Measurements from ENCODE around the gene CCDC8. TPM values are rescaled to one million over a fixed set of nuclear protein-coding genes. Genes with fewer than 3 reads are reported as not detected.
"Not testable (repeated sequence)": the region's sequence is repeated elsewhere in the genome, so short reads cannot be mapped to it uniquely, and the experiment has no call there.

CCDC8 gene
- total RNA-seq, 4 donors from 2014 or later = 4.3 to 10.1 (median 7.6) TPM

DNA sequence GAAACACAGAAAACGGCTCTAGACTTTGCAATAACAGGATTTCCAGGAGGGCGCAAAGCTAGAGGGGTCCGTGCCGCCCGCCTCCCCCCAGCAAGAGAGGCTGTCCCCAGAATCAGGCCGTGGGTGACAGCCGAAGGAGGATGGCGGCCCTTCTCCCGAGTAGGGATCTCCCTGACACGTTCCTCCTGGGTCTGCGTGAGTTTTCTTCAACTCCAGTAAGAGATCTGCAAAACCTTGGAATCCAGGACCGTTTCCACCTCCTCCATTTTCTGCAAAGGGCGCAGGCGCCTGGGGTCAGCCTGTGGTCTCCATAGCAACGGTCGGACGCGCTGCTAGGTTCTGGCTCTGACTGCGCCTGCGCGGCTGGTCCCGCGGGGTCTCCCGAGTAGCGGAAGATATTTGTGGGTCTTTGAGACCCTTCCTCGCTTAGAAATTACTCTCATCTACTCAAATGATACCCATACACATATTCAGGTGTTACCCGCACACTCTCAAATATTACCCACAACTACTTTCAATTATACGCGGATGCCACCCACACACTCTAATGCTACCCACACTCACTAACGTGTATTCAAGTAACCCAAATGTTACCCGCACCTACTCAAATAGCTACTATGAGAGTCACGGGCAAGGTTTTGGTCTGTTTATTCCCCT lies 13.3 kb upstream of the CCDC8 start:
- TF ChIP-seq, protein P1, sequence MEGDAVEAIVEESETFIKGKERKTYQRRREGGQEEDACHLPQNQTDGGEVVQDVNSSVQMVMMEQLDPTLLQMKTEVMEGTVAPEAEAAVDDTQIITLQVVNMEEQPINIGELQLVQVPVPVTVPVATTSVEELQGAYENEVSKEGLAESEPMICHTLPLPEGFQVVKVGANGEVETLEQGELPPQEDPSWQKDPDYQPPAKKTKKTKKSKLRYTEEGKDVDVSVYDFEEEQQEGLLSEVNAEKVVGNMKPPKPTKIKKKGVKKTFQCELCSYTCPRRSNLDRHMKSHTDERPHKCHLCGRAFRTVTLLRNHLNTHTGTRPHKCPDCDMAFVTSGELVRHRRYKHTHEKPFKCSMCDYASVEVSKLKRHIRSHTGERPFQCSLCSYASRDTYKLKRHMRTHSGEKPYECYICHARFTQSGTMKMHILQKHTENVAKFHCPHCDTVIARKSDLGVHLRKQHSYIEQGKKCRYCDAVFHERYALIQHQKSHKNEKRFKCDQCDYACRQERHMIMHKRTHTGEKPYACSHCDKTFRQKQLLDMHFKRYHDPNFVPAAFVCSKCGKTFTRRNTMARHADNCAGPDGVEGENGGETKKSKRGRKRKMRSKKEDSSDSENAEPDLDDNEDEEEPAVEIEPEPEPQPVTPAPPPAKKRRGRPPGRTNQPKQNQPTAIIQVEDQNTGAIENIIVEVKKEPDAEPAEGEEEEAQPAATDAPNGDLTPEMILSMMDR (IDR thresholded peaks at IDR 0.05) = no peak
- no peak for TF ChIP-seq EP300 (IDR thresholded peaks at IDR 0.05)
- TF ChIP-seq POLR2AphosphoS5 (IDR thresholded peaks at IDR 0.05) = no peak
- TF ChIP-seq POLR2A (IDR thresholded peaks at IDR 0.05) = no peak
- ATAC-seq = peak; percentile 57
- peak overlapping the region in 2 of 4 donors; percentile 64 to 71 for H3K27ac ChIP-seq
- peak overlapping the region; percentile 39 to 59 for H3K4me3 ChIP-seq
- peaks cover 0 to 29% (median 3%) of the 10 kb centered on the region in 3 donors for H3K4me1 ChIP-seq
- peaks cover 30% of the 10 kb centered on the region for H3K27me3 ChIP-seq
- no peaks in the 10 kb centered on the region for H3K36me3 ChIP-seq
- no peaks in the 10 kb centered on the region for H3K9me3 ChIP-seq
- 2 to 3% methylated on average over 9 to 21 of the region's 32 CpGs for WGBS, 2 donors (ENCODE audit: low coverage in 1 of 2)

DNA sequence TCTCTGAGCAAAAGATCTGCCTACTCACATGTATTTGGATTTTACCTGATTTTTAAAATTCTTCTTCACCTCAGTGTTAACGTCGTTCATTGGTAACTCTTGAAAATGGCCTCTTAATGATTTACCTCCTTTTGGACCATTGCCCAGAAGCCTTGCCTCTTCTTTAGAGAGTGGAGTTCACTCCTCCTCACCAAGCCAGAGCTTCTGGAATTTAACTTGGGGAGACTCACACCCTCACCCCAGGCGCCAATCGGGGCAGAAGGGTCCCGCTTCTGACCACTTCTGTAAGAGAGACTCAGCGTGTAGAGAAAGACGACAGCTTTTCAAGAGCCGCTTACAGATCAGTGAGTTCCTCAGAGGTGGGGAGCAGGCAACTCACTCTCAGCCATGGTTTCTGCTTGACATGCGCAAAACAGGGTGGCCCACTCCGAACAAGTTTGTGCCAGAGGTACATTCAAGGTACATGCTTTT lies 12.7 kb upstream of the CCDC8 start:
- peaks cover 0 to 29% (median 3%) of the 10 kb centered on the region in 3 donors for H3K4me1 ChIP-seq
- TF ChIP-seq POLR2AphosphoS5 (IDR thresholded peaks at IDR 0.05) (no peak), POLR2A (IDR thresholded peaks at IDR 0.05) (no peak), EP300 (IDR thresholded peaks at IDR 0.05) (no peak)
- TF ChIP-seq, protein P1 (IDR thresholded peaks at IDR 0.05) = no peak
- H3K9me3 ChIP-seq = no peaks in the 10 kb centered on the region
- no peaks in the 10 kb centered on the region for H3K36me3 ChIP-seq
- ATAC-seq = no peak
- peak overlapping the region; percentile 39 to 59 for H3K4me3 ChIP-seq
- peaks cover 31% of the 10 kb centered on the region for H3K27me3 ChIP-seq
- peak overlapping the region in 2 of 4 donors; percentile 64 to 71 for H3K27ac ChIP-seq
- 3 to 36% methylated on average over 2 of the region's 10 CpGs for WGBS, 2 donors (ENCODE audit: low coverage in 1 of 2)

DNA sequence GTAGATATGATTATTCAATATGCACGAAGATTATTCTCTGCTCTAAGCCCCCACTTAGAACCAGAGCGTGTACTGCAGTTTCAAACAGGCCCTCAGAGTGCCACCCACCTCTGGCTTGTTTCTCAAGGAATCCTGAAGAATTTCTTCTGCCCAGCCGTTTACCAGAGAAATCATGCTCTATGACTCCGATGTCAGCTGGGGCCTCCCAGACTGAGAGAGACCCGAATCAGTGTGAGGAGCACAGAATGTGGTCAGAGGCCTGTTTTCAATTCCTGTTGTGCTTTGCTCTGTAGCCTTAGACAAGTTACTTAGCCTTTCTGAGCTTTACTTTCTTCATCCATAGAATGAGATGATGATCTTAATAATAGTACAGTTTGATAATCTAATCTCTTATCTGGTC lies 9.8 kb upstream of the CCDC8 start:
- TF ChIP-seq EP300 (IDR thresholded peaks at IDR 0.05) (no peak), POLR2A (IDR thresholded peaks at IDR 0.05) (no peak), POLR2AphosphoS5 (IDR thresholded peaks at IDR 0.05) (no peak)
- TF ChIP-seq, protein P1 (IDR thresholded peaks at IDR 0.05) = no peak
- Histone ChIP-seq H3K36me3 (no peaks in the 10 kb centered on the region), H3K9me3 (no peaks in the 10 kb centered on the region), H3K4me1 (peaks cover 0 to 18% (median 3%) of the 10 kb centered on the region in 3 donors), H3K27ac (no peak overlapping the region), H3K27me3 (peaks cover 23% of the 10 kb centered on the region), H3K4me3 (no peak overlapping the region)
- 50 to 70% methylated on average over 4 to 5 of the region's 5 CpGs for WGBS, 2 donors (ENCODE audit: low coverage in 1 of 2)
- ATAC-seq = no peak

DNA sequence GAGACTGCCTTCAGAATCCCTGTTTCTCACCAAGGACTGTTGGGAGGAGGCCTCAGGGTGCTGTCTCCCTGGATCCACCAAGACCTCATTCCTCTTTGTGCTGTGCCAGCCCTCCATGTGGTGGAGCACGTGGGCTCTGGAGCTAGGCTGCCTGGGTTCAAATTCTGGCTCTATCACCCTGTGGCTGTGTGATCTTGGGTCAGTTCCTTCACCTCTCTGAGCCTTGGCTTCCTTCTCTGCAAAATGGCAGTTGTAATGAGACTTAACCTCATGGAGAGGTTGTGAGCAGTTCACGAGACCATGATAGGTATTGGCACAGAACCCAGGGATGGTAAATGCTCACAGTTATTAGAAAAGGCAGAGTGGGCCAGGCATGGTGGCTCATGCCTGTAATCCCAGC lies 9.0 kb upstream of the CCDC8 start:
- no peak for TF ChIP-seq POLR2A (IDR thresholded peaks at IDR 0.05)
- TF ChIP-seq, protein P1 (IDR thresholded peaks at IDR 0.05) = no peak
- TF ChIP-seq POLR2AphosphoS5 (IDR thresholded peaks at IDR 0.05) = no peak
- TF ChIP-seq EP300 (IDR thresholded peaks at IDR 0.05) = no peak
- Histone ChIP-seq H3K9me3 (no peaks in the 10 kb centered on the region), H3K27ac (no peak overlapping the region), H3K4me3 (no peak overlapping the region), H3K36me3 (no peaks in the 10 kb centered on the region), H3K27me3 (peaks cover 16% of the 10 kb centered on the region), H3K4me1 (peaks cover 0 to 16% (median 3%) of the 10 kb centered on the region in 3 donors)
- WGBS, 2 donors (ENCODE audit: low coverage in 1 of 2) = 50% methylated on average over 1 of the region's 2 CpGs; no CpG with 5 or more reads in 1 of the 2 donors
- ATAC-seq = no peak

DNA sequence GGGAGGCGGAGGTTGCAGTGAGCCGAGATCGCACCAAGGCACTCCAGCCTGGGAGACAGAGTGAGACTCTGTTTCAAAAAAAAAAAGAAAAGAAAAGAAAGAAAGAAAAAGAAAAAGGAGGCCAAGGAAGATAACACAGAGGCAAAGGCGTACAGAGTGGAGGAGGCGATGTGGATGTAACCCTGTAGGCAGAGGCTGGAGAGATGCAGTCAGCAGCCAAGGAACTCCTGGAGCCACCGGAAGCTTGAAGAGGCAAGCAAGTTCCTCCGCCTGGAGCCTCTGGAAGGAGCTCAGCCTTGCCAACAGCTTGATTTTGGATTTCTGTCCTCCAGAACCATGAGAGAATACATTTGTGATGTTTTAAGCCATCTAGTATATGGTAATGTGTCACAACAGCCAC lies 6.7 kb upstream of the CCDC8 start:
- TF ChIP-seq POLR2A (IDR thresholded peaks at IDR 0.05) (no peak), POLR2AphosphoS5 (IDR thresholded peaks at IDR 0.05) (no peak), EP300 (IDR thresholded peaks at IDR 0.05) (no peak)
- TF ChIP-seq, protein P1 (IDR thresholded peaks at IDR 0.05) = no peak
- Histone ChIP-seq H3K36me3 (no peaks in the 10 kb centered on the region), H3K27me3 (peaks cover 24% of the 10 kb centered on the region), H3K9me3 (no peaks in the 10 kb centered on the region), H3K4me3 (no peak overlapping the region), H3K27ac (no peak overlapping the region), H3K4me1 (peaks cover 0 to 17% (median 7%) of the 10 kb centered on the region in 3 donors)
- WGBS, 2 donors (ENCODE audit: low coverage in 1 of 2) = 30 to 54% methylated on average over 2 to 4 of the region's 7 CpGs
- no peak for ATAC-seq

DNA sequence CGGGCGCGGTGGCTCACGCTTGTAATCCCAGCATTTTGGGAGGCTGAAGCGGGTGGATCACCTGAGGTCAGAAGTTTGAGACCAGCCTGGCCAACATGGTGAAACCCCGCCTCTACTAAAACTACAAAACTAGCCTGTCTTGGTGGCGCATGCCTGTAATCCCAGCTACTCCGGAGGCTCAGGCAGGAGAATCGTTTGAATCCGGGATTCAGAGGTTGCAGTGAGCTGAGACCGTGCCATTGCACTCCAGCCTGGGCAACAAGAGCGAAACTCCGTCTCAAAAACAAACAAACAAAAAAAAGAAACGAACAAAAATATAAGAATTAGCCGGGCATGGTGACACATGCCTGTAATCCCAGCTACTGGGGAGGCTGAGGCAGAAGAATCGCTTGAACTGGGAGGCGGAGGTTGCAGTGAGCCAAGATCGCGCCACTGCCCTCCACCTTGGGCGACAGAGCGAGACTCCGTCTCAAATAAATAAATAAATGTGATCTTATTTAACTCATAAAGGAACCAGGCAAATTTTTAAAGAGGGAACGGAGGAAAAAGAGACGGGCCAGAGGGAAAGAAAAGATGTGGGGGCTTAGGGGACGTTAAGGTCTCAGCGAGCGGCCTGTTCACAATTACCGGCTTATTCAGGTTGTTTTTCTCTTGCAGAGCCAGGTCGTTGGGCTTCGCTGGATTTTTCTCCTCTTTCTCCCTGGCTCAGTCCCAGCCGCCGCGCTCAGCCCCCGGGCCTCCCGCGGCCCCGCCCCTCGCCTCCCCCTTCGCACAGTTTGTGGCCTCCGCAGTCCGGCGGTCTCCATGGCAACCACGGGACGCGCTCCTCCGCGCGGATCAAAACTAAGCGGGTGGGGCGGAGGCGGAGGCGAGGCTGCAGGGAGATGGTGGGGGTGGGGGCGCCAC lies 2.7 kb upstream of the CCDC8 start:
- Histone ChIP-seq H3K4me1 (peaks cover 0 to 47% (median 15%) of the 10 kb centered on the region in 3 donors), H3K4me3 (peak overlapping the region; percentile 6 to 42), H3K27ac (peak overlapping the region in 3 of 4 donors; percentile 32 to 62 (median 49)), H3K27me3 (peaks cover 55% of the 10 kb centered on the region)
- 8 to 19% methylated on average over 10 to 30 of the region's 53 CpGs for WGBS, 2 donors (ENCODE audit: low coverage in 1 of 2)
- not testable (repeated sequence) for H3K36me3 ChIP-seq, H3K9me3 ChIP-seq
- peak; percentile 75 for ATAC-seq
